Heart left ventricle (tissue), 16 donors: Measurements from ENCODE around the gene HTR2A. TPM values are rescaled to one million over a fixed set of nuclear protein-coding genes. Genes with fewer than 3 reads are reported as not detected.

Source experiments
- ATAC-seq, 4 donors: fragments of 200-7000 bp; cut with Tn5 transposase; one replicate each; pipeline ENCODE4 v1.9.1; 2020 to 2022; ENCODE audit warnings: moderate library complexity in 4 of 4, mild to moderate bottlenecking in 3 of 4, moderate number of reproducible peaks in 1 of 4
- DNase-seq, 5 donors: peaks; one replicate each; pipeline ENCODE4 v3.0.0-alpha.2; 2020
- H3K27ac ChIP-seq, 12 donors: fragments of 200-600 bp; sonication (generic) in 4 of 12; one replicate each; pipeline versions ENCODE4 v1.5.0 to v1.8.0; 2016 to 2022; ENCODE audit warnings: mild to moderate bottlenecking in 2 of 12
- H3K27me3 ChIP-seq, 9 donors: fragments of 200-600 bp; sonication (generic) in 2 of 9; one replicate each; pipeline versions ENCODE4 v1.5.1 to v1.8.0; 2016 to 2022; ENCODE audit warnings: mild to moderate bottlenecking in 3 of 9
- H3K36me3 ChIP-seq, 9 donors: fragments of 200-600 bp; sonication (generic) in 2 of 9; one replicate each; pipeline versions ENCODE4 v1.5.0 to v1.8.0; 2018 to 2022; ENCODE audit warnings: mild to moderate bottlenecking in 2 of 9
- H3K4me1 ChIP-seq, 12 donors: fragments of 200-600 bp; sonication (generic) in 4 of 12; one replicate each; pipeline versions ENCODE4 v1.5.0 to v1.8.0; 2016 to 2022; ENCODE audit warnings: mild to moderate bottlenecking in 3 of 12
- H3K4me3 ChIP-seq, 12 donors: fragments of 200-600 bp; sonication (generic) in 4 of 12; one replicate each; pipeline versions ENCODE4 v1.5.0 to v1.8.0; 2017 to 2022; ENCODE audit warnings: mild to moderate bottlenecking in 9 of 12, moderate library complexity in 4 of 12
- H3K9me3 ChIP-seq, 12 donors: fragments of 200-600 bp; sonication (generic) in 4 of 12; one replicate each; pipeline versions ENCODE4 v1.5.0 to v1.8.0; 2016 to 2022; ENCODE audit warnings: mild to moderate bottlenecking in 1 of 12
- CTCF ChIP-seq, 12 donors: fragments of 200-600 bp; sonication (generic) in 4 of 12; IDR thresholded peaks; one replicate each; pipeline versions ENCODE4 v1.5.0 to v1.8.0; 2018 to 2022; ENCODE audit warnings: antibody characterized with exemption in 12 of 12, mild to moderate bottlenecking in 5 of 12
- POLR2A ChIP-seq, 2 donors: fragments of 450-650 bp; IDR thresholded peaks; one replicate each; pipeline ENCODE4 v1.6.1; 2017; ENCODE audit warnings: antibody characterized with exemption in 2 of 2, mild to moderate bottlenecking in 2 of 2, moderate library complexity in 2 of 2
- WGBS, 4 donors: extraction: QIAGEN DNeasy Blood & Tissue Kit in 2 of 4; methylation state at CpG; one replicate each; pipeline versions ENCODE4 v1.1.5 to v1.1.7; 2013 to 2018; 5-methylcytosine and 5-hydroxymethylcytosine counted together
- intact Hi-C, 10 donors: fragments of 100-400 bp; cut with DNase I; formaldehyde crosslinking; loops; one replicate each; pipeline versions ENCODE4 v1.11.1 to v1.14.2; 2022
- polyA plus RNA-seq, 2 donors: library from polyadenylated mRNA; stranded (reverse); fragments of 200-250 nt; gene quantifications; one replicate each; pipeline ENCODE4 v1.2.3, GENCODE V29; 2013
- total RNA-seq, 9 donors: library from RNA; depleted of rRNA in 2 of 9; stranded (reverse); fragments of >200 nt in 2 of 9; fragmentation: NEBNext Ultra II Directional in 3 of 9; extraction: Animal tissue kit (Norgen Biotek cat#: 25700) in 3 of 9; gene quantifications; one replicate each; pipeline versions ENCODE4 v1.1.0 to v1.2.4, GENCODE V29; 2016 to 2023
- donor health status: ischemic (EF 13 %, LVEDD 7.1; RV severe dilation, severe dysfunction).
- donor health status: healthy with polysubstance abuse.
- donor health status: DM: no; HTN: yes; CAD: no.
- donor health status: DM: no; HTN: no; CAD: no.
- donor health status: ischemic (EF 25% LVEDD 6.9; RV normal size, moderate dysfunction).
- donor health status: ischemic (EF 25% LVEDD 5.7; RV mildly dilated, moderate dysfunction).
- donor health status: healthy.
- donor health status: DM: yes; HTN: yes; CAD: no.
- donor health status: ischemic (EF 35%, LVEDD 5.7; RV mildly dilated, moderate dysfunction).
- donor health status: nonischemic (EF 11% LVEDD 7.7; RV severe dilation, severe dysfunction).
- donor health status: DM: yes; HTN: yes; CAD: no.
- donor health status: PGD.
- donor health status: ischemic (EF 29% LVEDD 5.4; RV normal size, mild dysfunction).
- donor health status: nonischemic (EF 23%, LVEDD 6.1; RV moderate dilation, normal function).

Gene HTR2A
- total and polyA plus RNA-seq, 11 donors: 0.04 to 0.41 (median 0.19) TPM; not detected in 5

GRCh38 chr13:46926916-46927590 is 30.2 kb upstream of the HTR2A start:
- no peak for TF ChIP-seq POLR2A (IDR thresholded peaks at IDR 0.05)
- no peak for TF ChIP-seq CTCF (IDR thresholded peaks at IDR 0.05)
- DNase-seq (no peak), ATAC-seq (no peak)
- Histone ChIP-seq H3K4me3 (no peak overlapping the region), H3K4me1 (peaks cover 0 to 3% (median 0%) of the 10 kb centered on the region in 12 donors), H3K36me3 (no peaks in the 10 kb centered on the region), H3K27me3 (peaks cover 0 to 5% (median 0%) of the 10 kb centered on the region in 9 donors), H3K27ac (no peak overlapping the region), H3K9me3 (no peaks in the 10 kb centered on the region)
- 72 to 81% (median 75%) methylated on average over 5 of the region's 5 CpGs for WGBS, 4 donors
- intact Hi-C loops: no loop called here

- Histone ChIP-seq H3K4me1 (peaks cover 0 to 3% (median 0%) of the 10 kb centered on the region in 12 donors), H3K27me3 (peaks cover 0 to 5% (median 0%) of the 10 kb centered on the region in 9 donors), H3K36me3 (no peaks in the 10 kb centered on the region), H3K4me3 (no peak overlapping the region), H3K27ac (no peak overlapping the region), H3K9me3 (peaks cover 0 to 1% (median 0%) of the 10 kb centered on the region in 12 donors)
- no peak for ATAC-seq
- TF ChIP-seq CTCF (IDR thresholded peaks at IDR 0.05) (no peak), POLR2A (IDR thresholded peaks at IDR 0.05) (no peak)
- DNase-seq: no peak
- intact Hi-C loops: no loop called here
- 78 to 89% (median 86%) methylated on average over 1 of the region's 1 CpG for WGBS, 4 donors
Observed at GRCh38 chr13:46925486-46925885, 28.6 kb upstream of the HTR2A start.

- 49 to 62% (median 55%) methylated on average over 2 of the region's 2 CpGs for WGBS, 4 donors
- ATAC-seq (no peak), DNase-seq (no peak)
- Histone ChIP-seq H3K4me3 (no peak overlapping the region), H3K4me1 (no peaks in the 10 kb centered on the region), H3K27me3 (no peaks in the 10 kb centered on the region), H3K36me3 (no peaks in the 10 kb centered on the region), H3K9me3 (peaks cover 0 to 3% (median 0%) of the 10 kb centered on the region in 12 donors), H3K27ac (no peak overlapping the region)
- intact Hi-C loops: no loop called here
- TF ChIP-seq CTCF (IDR thresholded peaks at IDR 0.05): no peak
- no peak for TF ChIP-seq POLR2A (IDR thresholded peaks at IDR 0.05)
Observed at GRCh38 chr13:46914341-46914740, 17.5 kb upstream of the HTR2A start.

- Histone ChIP-seq H3K27me3 (no peaks in the 10 kb centered on the region), H3K36me3 (no peaks in the 10 kb centered on the region), H3K27ac (no peak overlapping the region), H3K4me1 (no peaks in the 10 kb centered on the region), H3K4me3 (no peak overlapping the region), H3K9me3 (peaks cover 0 to 3% (median 0%) of the 10 kb centered on the region in 12 donors)
- no peak for TF ChIP-seq POLR2A (IDR thresholded peaks at IDR 0.05)
- no peak for TF ChIP-seq CTCF (IDR thresholded peaks at IDR 0.05)
- intact Hi-C loops: no loop called here
- WGBS, 4 donors: 75 to 93% (median 79%) methylated on average over 1 of the region's 1 CpG
- ATAC-seq: no peak
- DNase-seq: no peak
Observed at GRCh38 chr13:46913757-46914156, 16.9 kb upstream of the HTR2A start.
